GM12865 (cell line): ENCODE data around the gene PDLIM3.
"Not testable (repeated sequence)": the region's sequence is repeated elsewhere in the genome, so short reads cannot be mapped to it uniquely, and the experiment has no call there.

Source experiments
- DNase-seq: peaks from one replicate; pipeline ENCODE4 v3.0.0; 2010; ENCODE audit warnings: low read depth
- H3K4me3 ChIP-seq: 2 replicates; pipeline ENCODE4 v1.5.1; 2011; ENCODE audit warnings: mild to moderate bottlenecking, low read depth, low read length, control low read depth
- TF ChIP-seq, protein P1 (sequence below): IDR thresholded peaks from 2 replicates; pipeline ENCODE4 v1.5.1; 2011; ENCODE audit warnings: low read length, control low read depth, low read depth, inconsistent platforms; ENCODE audit not compliant: insufficient read depth; ENCODE audit errors: missing control alignments

Gene PDLIM3

GRCh38 chr4:185520119-185520518 is 15.2 kb downstream of the PDLIM3 start:
- TF ChIP-seq, protein P1, sequence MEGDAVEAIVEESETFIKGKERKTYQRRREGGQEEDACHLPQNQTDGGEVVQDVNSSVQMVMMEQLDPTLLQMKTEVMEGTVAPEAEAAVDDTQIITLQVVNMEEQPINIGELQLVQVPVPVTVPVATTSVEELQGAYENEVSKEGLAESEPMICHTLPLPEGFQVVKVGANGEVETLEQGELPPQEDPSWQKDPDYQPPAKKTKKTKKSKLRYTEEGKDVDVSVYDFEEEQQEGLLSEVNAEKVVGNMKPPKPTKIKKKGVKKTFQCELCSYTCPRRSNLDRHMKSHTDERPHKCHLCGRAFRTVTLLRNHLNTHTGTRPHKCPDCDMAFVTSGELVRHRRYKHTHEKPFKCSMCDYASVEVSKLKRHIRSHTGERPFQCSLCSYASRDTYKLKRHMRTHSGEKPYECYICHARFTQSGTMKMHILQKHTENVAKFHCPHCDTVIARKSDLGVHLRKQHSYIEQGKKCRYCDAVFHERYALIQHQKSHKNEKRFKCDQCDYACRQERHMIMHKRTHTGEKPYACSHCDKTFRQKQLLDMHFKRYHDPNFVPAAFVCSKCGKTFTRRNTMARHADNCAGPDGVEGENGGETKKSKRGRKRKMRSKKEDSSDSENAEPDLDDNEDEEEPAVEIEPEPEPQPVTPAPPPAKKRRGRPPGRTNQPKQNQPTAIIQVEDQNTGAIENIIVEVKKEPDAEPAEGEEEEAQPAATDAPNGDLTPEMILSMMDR: no peak
- DNase-seq: no peak
- H3K4me3 ChIP-seq: no peak overlapping the region

DNA sequence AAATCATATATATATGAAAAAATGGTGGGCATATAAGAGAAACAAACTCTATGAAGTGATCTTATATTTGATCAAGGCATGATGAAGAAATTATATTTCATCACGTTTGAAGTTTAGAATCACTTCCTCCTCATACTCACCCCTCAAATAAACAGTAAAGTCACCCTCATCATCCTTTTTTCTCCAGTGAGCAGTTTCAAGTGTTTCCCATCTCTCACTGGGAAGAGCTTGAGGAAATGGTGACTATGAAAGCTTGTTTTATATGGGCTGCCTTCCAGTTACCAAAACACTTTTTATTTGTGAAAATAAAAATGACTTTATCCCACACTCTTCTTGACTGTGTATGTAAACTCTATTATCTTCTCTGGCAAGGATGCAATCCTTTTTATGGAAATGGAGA is 16.8 kb downstream of the PDLIM3 start:
- no peak for DNase-seq
- H3K4me3 ChIP-seq: no peak overlapping the region
- TF ChIP-seq, protein P1: no peak

DNA sequence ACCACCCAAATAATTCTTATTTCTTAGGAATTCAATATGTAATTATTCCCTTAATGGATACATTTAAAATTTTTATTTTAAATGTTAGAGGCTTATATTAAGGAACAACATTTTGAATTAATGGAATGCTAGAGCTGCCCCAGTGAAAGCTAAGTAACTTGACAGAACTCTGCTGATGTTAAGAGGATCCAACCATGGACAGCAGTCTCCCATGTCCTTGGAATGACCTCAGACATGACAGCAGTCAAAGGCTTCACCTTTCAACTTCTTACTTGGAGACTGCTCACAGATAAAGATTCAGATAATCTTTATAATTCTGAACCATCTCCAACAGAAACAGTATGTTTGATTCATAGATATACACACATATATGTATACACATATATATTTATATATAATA is 17.2 kb downstream of the PDLIM3 start:
- DNase-seq: no peak
- TF ChIP-seq, protein P1: no peak
- no peak overlapping the region for H3K4me3 ChIP-seq

GRCh38 chr4:185515248-185515647 is 20.1 kb downstream of the PDLIM3 start:
- TF ChIP-seq, protein P1: no peak
- H3K4me3 ChIP-seq: no peak overlapping the region
- DNase-seq: no peak

DNA sequence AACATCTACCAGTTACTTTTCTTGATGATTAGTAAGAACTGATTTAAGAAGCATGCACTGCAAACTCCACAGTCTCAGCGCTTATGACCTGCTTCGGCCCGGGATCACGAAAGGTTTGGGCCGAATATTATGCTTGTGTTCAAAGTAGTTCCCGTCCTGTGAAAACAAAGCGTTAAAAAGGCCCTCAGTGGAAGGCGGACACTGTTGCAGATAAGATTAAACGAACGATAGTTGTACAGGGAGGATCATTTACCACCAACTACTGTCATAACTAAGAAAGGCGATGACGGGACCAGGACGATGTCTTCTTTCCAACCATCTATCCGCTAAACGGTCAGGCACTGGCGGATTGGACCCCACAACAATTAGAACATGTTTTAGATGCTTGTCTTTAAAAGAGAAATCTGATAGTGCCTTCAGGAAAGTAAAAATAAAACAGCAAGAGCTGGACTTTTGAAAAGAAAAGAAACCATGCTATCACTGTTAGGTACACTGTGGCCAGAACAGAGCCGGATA is 21.1 kb downstream of the PDLIM3 start:
- H3K4me3 ChIP-seq: no peak overlapping the region
- TF ChIP-seq, protein P1: no peak
- DNase-seq: no peak

DNA sequence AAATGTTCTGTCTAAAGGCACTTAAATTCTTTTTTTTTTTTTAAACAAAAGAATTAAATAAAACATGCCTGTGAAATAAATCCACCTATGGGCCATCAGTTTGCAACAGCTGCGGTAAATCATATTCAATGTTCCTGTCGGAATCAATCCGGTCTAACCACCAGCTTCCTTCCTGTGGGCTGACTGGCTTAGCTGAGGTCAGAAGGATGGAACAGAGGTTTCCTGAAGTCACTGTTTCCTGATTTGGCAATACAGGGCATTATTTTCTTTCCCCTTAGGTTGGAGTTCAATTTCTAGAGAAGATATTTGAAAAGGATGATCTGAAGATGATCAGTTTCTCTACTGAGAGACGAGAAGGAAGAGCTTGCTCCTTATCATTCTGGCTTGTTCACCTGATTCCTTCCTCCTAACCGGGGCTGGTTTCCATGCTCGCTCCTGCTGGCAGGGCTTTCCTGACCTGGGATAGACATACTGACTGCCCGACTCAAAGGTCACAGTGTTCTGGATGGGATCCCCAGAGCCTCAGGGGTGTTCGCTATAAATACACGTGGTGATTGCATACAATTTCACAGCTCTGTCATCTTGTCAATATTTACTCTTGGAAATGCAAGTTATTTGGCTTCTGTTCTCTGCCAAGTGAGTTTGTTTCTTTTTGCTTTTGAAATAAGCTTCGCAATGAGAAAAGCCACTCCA is 21.7 kb downstream of the PDLIM3 start:
- no peak overlapping the region for H3K4me3 ChIP-seq
- TF ChIP-seq, protein P1: no peak
- peak; percentile 56 for DNase-seq

DNA sequence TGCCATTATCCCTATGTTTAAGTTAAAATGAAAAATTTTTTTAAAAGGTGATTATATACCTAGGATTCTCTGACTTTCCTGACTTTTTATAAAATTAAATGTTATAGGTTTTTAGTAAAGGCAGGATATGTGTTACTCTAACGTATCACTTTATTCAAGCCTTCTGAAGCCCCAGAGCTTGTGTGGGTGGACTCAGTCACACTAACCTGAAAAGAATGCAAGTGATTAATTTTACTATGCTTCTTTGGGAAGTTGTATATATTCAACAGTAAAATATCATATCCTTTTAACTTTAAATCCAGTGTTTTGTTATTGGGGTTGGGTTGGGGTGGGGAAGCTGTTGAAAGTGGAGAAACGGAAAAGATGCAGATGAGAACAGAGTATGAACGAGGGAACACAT is 22.8 kb downstream of the PDLIM3 start:
- no peak for DNase-seq
- no peak overlapping the region for H3K4me3 ChIP-seq
- TF ChIP-seq, protein P1: no peak

GRCh38 chr4:185511243-185511642 is 24.1 kb downstream of the PDLIM3 start:
- DNase-seq, H3K4me3 ChIP-seq: not testable (repeated sequence)
